NCI-H510A treated with DMSO at 0.1 percent for 48 hours (cell line): ENCODE results near the gene SELP.
"Not testable (repeated sequence)": the region's sequence is repeated elsewhere in the genome, so short reads cannot be mapped to it uniquely, and the experiment has no call there.

Source experiments
- DNase-seq: peaks from one replicate; lab custom pipeline; 2025; lab: John Stamatoyannopoulos, UW

SELP gene

GRCh38 chr1:169630006-169630405 is at the start of gene SELP:
Gene SELP, minus strand, starts transcription at chr1:169630124. Its CDS starts 50 bp downstream, at chr1:169630074.
- no peak for DNase-seq

- no peak for DNase-seq
Observed at GRCh38 chr1:169679692-169680091, 49.8 kb upstream of the SELP start.

GRCh38 chr1:169676001-169676400 is 46.1 kb upstream of the SELP start:
- no peak for DNase-seq

GRCh38 chr1:169670836-169671235 is 40.9 kb upstream of the SELP start:
- no peak for DNase-seq

- not testable (repeated sequence) for DNase-seq
Observed at GRCh38 chr1:169670244-169670643, 40.3 kb upstream of the SELP start.

- DNase-seq: not testable (repeated sequence)
Observed at GRCh38 chr1:169667699-169668596, 38.0 kb upstream of the SELP start.

- DNase-seq: not testable (repeated sequence)
Observed at GRCh38 chr1:169667227-169667639, 37.3 kb upstream of the SELP start.

GRCh38 chr1:169662680-169663079 is 32.8 kb upstream of the SELP start:
- not testable (repeated sequence) for DNase-seq

GRCh38 chr1:169661066-169661465 is 31.1 kb upstream of the SELP start:
- not testable (repeated sequence) for DNase-seq

- not testable (repeated sequence) for DNase-seq
Observed at GRCh38 chr1:169658777-169659176, 28.9 kb upstream of the SELP start.

GRCh38 chr1:169653873-169654272 is 23.9 kb upstream of the SELP start:
- no peak for DNase-seq

- no peak for DNase-seq
Observed at GRCh38 chr1:169651035-169651434, 21.1 kb upstream of the SELP start.

- DNase-seq: no peak
Observed at GRCh38 chr1:169650551-169650950, 20.6 kb upstream of the SELP start.

- DNase-seq: no peak
Observed at GRCh38 chr1:169648709-169649108, 18.8 kb upstream of the SELP start.

- no peak for DNase-seq
Observed at GRCh38 chr1:169648187-169648586, 18.3 kb upstream of the SELP start.

- DNase-seq: no peak
Observed at GRCh38 chr1:169647512-169647911, 17.6 kb upstream of the SELP start.

GRCh38 chr1:169644297-169644696 is 14.4 kb upstream of the SELP start:
- no peak for DNase-seq

- DNase-seq: no peak
Observed at GRCh38 chr1:169634877-169635276, 5.0 kb upstream of the SELP start.

GRCh38 chr1:169634145-169634544 is 4.2 kb upstream of the SELP start:
- DNase-seq: no peak

- no peak for DNase-seq
Observed at GRCh38 chr1:169631249-169631648, 1.3 kb upstream of the SELP start.

GRCh38 chr1:169624912-169625311 is 5.0 kb downstream of the SELP start:
- no peak for DNase-seq

GRCh38 chr1:169624122-169624521 is 5.8 kb downstream of the SELP start:
- no peak for DNase-seq

GRCh38 chr1:169623132-169623926 is 6.6 kb downstream of the SELP start:
- DNase-seq: no peak
